HG03039 (cell line): ENCODE results near the gene DPH3.
A peak's percentile ranks its signal among the peaks of the same experiment; 100 is the strongest.
"Not testable (repeated sequence)": the region's sequence is repeated elsewhere in the genome, so short reads cannot be mapped to it uniquely, and the experiment has no call there.

Source experiments
- ATAC-seq: cut with Tn5 transposase; IDR thresholded peaks from one replicate; pipeline ENCODE4 v1.9.1; 2021; ENCODE audit warnings: mild to moderate bottlenecking, moderate library complexity; ENCODE audit not compliant: unreplicated experiment

The DPH3 gene

DNA sequence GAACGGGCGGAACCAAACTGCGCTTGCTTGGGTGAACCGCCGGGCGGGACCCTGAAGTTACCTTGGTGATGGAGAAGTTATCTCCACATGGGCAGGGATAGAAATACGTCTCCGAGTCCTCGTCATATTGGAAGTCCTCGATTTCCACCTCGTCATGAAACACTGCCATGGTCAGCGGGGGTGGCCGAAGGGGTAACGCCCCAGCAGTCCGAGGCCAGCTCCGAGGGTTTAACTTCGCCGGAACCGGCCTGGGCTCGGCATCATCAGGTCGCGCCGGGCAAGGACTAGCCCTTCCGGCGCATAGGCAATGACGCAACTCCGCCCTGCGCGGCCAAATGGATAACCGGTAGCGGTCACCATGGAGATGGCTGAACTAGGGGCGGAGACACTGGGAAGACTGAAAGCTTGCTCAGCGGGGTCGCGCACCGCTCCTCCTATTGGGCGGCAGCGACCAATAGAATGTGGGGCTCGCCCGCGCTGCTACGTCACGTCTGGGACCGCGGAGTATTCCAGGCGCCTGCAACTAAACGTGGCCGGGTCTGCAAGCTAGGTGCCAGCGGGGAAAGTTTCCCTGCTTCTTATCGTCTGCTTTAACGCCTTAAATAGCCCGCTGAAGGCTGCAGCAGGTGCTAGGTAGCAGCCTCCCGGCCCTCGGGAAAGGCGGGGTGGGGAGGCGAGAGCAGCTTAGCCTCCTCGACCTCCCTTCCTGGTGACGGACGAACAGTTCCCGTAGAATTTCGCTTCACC, at the start of gene DPH3, which contains the start of gene OXNAD1:
Gene DPH3 (minus strand): TSS at position 236 of the 747 bp plus-strand sequence. CDS start 67 bp downstream, at position 169.
Gene OXNAD1 (plus strand): TSS at position 505 of the 747 bp plus-strand sequence. CDS start 5,741 bp downstream, outside the sequence.
- ATAC-seq, result peak; percentile 97

DNA sequence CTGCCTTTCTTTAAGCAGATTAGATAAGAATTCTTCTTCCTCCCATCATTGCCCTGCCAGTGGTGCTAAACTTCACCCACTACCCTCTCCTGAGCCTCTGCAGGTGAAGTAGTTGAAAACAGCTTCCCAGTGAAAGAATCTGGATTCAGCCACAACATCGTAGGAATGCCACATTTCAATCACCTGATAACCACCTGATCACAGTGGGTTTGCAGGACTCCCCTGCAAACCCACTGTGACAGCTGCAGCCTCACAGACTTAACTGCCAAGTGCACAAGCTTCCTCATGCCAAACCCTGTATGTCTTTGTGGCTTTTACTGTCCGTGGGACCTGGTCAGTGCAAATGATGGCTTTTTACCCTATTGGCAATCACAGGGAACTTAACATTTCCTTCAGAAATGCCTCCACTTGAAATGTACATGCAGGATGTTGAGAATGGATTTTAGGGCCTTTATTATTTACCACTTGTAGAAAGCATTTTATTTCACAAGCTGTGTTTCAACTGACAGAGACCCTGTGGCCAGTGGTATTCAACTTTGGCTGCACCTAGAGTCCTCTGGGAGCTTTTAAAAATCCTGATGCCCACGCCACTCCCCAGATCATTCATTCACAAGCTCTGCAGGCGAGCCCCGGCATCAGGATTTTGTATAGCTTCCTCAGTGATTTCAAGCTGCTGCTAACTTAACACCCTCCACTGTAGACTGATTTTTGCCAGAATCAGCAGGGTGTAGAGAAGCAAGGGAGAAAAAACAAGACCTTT, 49.3 kb upstream of the DPH3 start:
- no peak for ATAC-seq

DNA sequence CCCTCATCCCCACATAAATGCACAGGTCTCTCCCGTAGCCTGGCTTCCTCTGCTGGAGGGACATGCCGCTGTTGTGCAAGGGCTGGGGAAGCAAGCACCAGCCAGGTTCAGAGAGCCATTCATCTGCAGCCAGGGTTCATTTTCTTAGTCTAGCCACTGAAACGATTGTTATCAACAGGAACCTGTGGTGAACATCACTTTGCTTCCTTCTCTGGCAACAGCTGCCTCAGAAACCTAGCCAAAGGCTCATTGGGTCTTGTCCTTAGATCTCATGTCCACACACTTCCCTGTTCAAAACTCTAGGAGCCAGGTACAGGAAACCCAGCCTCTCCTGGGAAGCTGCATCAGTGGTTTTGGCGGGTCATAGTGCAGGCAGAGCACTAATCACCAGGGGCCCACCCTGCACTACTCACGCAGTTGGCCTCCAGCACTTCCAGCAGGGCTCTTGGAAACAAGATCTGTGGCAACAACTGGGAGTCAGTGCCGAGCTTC, 47.3 kb upstream of the DPH3 start:
- ATAC-seq, result peak; percentile 41

DNA sequence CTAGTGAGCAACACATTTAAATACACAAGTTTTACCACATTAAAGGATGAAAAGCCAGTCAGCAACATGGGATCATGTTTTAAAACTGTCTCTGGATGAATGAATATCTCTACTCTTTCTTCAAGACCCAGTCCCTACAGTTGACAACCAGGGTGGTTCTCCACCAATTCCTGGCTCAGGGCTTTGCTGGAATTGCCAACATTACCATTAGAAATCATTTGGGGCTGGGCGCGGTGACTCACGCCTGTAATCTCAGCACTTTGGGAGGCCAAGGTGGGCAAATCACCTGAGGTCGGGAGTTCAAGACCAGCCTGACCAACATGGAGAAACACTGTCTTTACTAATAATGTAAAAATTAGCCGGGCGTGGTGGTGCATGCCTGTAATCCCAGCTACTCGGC, 45.7 kb upstream of the DPH3 start:
- not testable (repeated sequence) for ATAC-seq

DNA sequence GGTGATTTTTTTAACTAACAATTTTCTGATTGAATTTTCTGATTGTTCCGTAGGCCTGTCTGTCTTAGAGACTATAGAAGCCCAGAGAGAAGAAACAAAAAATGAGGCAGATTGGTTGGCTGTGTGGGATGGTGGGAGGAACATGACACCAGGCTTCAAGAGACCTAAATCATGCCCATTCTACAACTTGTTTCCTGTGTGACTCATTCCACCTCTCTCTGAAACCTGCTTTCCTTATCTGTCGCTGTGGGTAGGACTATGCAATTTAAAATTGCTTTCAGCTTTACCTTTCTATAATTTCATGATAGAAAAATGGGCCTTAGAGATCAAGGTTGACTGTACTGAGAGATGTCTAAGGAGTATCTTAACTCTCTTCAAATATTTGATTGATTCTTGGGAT, 44.8 kb upstream of the DPH3 start:
- ATAC-seq, result peak; percentile 78

DNA sequence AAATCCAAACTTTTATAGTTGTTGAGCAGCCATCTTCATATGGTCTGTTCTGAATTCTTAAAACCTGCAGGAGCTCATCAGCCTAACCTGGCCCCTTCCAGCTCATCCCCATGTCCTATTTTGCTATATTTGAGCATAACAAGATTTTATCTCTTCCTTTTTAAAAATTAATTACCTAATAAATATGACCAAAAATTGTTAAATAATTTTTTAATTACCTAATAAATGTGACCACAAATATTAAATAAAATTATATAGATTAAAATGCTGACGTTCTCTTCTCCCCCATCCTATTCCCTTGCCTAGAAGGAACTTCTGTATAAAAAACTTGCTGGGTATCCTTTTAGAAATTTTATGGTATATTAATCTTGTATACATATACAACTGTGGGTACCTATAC, 44.0 kb upstream of the DPH3 start:
- no peak for ATAC-seq

DNA sequence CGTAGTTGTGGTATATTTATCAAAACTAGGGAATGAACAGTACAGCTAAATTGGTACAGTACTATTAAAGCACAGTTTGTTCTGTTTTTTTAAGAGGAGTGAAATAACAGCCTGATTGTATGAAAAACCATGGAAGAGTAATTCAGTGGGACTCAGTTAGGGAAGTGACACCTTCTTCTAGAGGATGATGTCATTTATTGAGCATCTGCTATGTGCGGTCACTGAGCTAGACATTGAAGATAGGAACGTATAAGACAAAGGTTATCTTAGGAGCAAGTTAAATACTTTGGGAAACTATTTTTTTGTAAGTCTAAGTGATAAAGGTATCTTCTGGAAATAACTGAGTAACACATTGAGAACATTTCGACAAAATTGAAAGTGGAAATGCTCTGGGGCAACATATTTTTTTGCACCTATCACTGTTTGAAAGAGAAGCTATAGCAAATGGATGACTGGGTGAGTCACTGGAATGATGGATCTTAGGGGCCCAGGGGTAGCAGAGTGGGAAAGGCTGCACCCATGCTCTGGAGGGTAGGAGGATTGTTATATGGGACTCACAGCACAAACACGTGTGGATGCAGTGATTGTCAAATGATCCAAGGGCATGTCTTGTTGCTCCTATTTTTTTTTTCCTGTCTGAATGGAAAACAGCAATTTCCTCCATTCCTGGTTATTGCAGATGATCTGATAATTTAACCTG, 43.2 kb upstream of the DPH3 start:
- ATAC-seq, result no peak

DNA sequence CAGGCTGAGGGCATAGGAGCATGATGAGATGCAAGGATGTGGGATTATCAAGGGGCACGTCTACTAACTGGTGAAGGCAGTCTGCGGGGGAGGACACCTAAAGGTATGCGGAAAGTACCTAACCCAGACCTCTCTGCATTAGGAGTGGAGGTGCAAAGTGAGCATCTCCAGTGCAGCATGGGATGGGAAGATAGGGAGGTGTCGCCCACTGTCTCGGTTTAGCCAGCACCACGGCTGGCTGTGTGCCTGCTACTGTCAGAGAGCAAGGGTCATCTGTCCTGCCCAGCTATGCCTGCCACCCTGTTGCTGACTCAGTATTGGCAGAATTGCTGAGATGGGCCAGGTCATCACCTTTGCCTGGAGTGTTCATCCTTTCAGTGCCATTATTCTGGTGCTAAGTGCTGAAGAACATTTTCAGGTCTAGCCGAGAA, 40.4 kb upstream of the DPH3 start:
- ATAC-seq, result no peak

DNA sequence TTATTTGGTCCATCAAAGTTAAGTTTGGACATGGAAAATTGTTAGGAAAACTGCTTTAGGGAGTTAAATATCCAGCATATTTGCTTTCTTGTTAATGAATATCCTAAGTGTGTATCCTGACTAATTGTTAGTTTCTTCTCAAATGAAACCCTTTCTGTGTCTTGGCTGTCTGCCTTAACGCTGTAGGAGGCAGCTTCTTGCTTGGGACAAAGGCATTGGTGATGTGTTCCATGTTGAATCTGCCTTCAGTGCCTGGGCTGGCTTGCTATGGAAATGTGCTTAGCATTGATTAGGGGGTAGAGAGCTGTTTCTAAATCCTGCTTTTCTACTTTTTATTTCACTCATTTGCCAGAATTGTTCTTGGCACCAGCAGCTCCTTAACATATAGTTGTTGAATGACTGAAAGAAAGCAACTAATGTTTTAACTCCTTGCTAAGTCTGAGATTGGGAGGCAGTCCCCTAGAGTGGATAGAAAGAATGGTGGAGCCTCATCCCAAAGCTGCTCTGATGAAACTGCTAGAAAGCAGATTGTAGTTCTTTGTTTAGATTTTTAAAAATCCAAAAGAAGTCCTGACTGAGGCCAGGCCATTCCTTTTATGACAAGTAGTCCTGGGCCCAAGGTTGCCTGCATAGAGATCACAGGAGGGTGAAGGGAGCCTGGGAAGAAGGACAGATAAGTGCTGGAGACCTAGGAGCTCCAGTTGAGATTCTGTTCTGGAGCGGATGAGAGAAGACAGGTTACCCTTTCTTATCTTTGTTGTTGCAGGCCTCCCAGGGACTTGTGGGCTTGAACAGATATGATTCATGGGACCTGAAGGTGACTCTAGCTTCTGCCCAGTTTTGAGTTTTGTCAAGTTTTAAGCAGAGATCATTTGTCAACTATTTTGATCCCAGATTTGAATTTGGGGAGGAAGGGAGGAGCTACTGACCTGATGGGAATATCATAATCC, 39.6 kb upstream of the DPH3 start:
- ATAC-seq, result no peak

DNA sequence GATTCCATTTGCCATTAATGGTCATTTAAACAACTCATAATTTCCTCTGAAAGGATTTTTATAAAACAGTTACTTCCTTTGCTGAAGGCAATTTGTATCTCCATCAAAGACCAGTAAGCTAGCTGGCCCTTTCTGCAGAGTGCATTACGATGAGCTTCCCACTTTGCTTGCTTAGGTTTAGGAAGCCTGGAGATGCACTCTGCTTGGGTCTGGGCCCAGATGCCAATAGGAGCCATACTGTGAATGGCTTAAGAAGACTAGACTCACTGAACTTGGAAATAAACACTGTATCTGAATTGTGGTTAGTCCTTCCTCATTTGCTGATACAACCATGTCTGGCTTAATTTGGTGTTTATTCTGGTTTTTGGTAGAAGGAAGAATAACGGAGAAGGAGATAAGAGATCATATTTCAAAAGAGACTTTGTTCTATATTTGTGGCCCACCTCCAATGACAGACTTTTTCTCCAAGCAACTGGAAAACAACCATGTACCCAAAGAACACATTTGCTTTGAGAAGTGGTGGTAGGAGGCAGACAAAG, 38.4 kb upstream of the DPH3 start:
- no peak for ATAC-seq

DNA sequence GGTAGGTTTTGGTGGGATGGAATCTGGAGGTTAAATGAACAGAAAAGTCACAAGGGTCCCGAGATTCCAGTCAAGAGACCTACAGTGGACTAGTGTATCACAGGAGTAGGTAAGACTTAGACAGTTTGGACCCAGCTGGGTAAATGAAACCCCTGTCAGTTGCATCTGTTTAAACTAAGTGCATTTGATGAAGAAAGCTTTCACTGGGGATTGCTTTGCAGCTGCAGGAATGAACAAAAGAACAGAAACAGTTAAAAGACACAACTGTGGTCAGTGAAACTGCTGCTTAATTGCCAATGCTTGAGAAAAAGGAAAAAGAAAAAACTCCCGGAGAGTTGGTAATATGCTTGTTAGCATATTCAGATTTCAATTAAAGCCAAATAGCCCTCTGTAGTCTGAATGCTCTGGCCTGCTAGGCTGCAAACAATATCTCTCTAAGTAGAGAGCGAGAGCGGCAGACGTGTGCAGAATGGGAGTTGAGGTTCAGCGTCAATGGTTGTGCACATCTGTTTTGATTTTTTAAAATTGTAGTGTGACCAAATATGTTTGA, 37.4 kb upstream of the DPH3 start:
- ATAC-seq, result no peak

DNA sequence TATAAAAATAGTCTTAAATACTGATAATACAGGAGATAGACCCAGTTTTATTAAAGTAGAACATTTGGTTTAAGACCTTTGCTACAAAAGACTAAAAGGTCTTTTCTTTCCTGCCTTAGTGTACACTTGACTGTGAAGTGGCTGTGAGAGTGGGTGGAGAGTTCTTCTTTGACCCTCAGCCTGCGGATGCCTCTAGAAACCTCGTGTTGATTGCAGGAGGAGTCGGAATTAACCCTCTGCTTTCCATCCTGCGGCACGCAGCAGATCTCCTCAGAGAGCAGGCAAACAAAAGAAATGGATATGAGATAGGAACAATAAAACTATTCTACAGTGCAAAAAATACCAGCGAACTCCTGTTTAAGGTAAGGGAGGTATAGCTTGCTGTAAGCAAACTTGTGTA, 36.8 kb upstream of the DPH3 start:
- no peak for ATAC-seq

DNA sequence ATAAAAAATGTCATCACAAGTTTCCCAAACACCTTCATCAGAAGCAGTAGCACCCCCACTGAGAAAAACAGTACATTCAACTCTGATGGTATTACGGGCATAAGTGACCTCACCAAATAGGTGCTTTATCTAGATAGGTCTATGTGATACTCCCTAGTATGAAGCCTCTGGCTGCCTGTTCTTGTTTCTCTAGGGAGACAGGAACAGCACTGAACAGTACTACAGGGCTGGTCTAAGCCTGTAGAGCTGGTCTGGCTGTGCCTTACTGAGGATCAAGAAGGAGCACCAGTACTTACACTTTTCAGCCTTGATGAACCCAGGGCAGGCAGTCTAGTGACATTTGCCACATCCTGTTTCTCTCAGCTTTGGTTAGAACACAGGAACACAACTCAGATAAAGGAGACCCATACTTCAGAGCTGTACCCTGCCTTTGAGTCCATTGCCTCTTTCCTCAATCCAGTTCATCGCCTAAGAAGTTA, 36.2 kb upstream of the DPH3 start:
- ATAC-seq, result no peak

DNA sequence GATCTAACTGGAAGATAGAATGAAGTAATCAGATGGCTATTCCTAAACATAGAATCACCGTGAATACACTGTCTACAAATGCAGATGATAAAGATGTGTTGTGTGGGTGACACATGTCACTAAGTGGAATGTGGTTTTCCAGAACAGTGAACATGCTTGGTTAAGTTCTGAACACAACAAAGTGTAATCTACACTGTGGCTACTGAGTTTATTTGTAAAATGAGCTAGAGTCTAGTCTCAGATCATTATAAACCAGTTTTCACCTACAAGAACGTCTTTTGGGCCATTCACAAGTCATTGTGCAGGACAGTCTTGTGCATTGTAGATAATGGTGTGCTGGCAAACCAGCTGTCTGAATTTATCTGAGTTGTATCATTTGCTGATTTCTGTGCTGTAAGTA, 35.6 kb upstream of the DPH3 start:
- ATAC-seq, result peak; percentile 38

DNA sequence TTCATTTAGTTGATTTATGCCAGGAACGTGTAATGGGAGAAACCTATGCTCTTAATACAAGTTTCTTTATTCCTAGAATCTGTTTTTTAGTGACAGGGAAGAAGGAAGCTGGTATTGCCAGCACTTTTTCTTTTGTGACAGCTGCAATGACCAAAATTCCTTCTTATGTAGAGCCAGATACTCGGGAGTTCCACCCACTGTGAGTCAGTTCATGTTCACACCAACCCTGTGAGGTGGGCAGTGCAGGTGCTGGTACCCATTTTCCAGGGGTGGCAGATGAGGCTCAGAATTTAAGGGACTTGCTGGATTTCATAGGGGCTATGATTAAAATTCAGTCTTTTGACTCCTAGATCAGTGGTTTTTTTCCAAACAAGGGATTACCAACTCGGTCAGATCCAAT, 35.0 kb upstream of the DPH3 start:
- ATAC-seq, result no peak

DNA sequence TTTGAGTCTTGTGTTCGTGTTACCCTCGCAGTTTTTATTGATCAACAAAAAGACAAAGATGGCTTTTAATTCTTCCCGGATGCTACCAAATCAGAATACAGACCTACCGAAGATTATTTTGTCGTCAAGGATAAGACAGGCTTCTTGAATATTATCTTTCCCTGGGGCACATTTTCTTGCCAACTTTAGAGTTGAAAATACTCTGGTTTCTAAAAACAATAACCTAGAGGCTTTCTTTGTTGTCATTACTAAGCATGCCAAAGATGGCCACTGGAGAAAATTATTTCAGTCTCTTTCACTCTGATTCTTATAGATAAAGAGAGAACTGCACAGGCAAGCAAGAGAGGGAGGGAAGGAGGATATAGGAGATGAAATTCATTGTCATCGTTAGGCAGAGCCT, 34.1 kb upstream of the DPH3 start:
- no peak for ATAC-seq

DNA sequence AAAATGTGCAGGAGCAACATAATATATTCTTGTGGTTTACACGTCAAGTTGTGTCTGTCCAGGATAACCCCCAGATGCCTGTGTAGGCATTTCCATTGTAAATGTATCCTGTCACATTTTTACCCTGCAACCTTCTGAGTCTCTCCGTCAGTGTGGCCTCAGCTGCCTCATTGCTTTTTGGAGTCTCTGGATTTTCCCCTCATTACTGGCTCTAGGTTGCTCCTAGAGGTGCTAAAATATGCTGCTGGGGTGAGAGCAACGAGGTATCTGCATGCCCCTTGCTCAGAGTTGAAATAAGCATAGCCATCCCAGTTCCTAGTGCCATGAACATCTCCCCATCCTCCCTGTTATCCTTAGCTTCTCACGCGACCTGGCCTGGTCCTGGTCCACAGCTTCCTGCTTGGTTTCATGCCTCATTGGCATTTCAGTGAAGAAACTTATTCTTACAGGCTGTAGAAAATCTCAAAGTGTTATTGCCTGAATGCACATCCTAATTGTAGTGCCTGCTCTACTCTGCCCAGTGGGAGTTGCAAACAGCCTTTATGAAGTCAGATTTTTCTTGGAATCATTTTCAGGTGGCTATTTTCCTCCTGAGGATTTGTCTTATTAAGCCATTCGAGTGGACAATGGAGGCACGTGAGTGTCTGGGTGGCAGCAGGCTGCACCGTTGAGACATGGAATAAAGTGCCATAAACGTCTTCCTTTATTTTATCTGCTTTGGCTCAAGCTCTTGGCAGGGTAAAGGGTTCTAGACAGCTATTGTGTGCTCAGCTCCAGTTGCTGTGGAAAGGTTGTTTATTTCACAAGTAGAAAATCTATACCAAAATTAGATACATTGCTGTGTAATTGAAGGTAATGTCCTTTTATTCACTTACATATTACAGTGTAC, 33.5 kb upstream of the DPH3 start:
- ATAC-seq, result no peak

DNA sequence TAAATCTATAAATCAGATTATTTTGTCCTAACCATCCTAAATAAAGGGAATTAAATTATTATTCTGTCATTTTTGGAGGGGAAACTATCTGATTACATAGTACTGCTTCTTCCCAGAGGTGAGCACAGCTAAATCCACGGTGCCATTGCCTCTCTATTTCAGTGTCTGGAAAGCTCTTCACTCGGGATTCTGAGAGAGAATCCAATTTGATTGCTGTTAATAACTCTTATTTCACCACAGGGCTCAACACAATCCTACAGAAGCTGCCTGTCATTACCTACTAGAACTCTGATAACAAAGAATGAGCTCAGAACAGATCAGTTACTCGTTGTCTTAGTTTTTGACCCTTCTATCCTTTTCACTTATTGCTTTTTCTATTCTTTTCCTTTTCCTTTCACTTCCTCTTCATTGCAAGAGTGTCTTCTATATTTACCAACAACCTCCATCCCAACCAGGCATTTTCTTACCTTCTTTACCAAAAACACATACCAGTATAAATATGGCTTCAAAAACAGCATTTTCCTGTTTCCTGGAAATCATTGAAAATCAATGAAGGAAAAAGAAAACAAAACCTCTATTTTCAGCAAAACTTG, 30.7 kb upstream of the DPH3 start:
- no peak for ATAC-seq
